ENCODE measurements around the gene KCNJ16. TPM values are rescaled to one million over a fixed set of nuclear protein-coding genes. Genes with fewer than 3 reads are reported as not detected.

Gene KCNJ16
- total RNA-seq, 2 experiments from 2014 or later, result not detected

GRCh38 chr17:70047619-70048419 is 27.2 kb upstream of the KCNJ16 start:
- no peak for TF ChIP-seq CTCF (IDR thresholded peaks at IDR 0.05)
- H3K36me3 ChIP-seq (ENCODE audit: insufficient read depth, low read length), result no peaks in the 10 kb centered on the region
- H3K27ac ChIP-seq (ENCODE audit: low read depth in 1 of 2, low read length in 2 of 2), result no peak overlapping the region
- H3K27me3 Mint-ChIP-seq, result peaks cover 5% of the 10 kb centered on the region
- no peaks in the 10 kb centered on the region for H3K4me1 ChIP-seq (ENCODE audit: insufficient read depth, low read length)
- ChIA-PET POLR2A (interaction anchor here (0.6 kb wide), 1 partner anchor 192 kb away, joined by 3 read pairs; no protein-coding TSS in a partner anchor), CTCF (no interaction called here)
- H3K4me3 ChIP-seq (ENCODE audit: low read length), result no peak overlapping the region
- DNase-seq, result no peak
- H3K27ac Mint-ChIP-seq, result no peak overlapping the region
- H3K27me3 ChIP-seq (ENCODE audit: control insufficient read depth in 1 of 2, insufficient read depth in 2 of 2, low read length in 2 of 2), result no peaks in the 10 kb centered on the region
- H3K36me3 Mint-ChIP-seq (ENCODE audit: low read depth), result no peaks in the 10 kb centered on the region
- intact Hi-C loops (cut with DNase I, micrococcal nuclease), result no loop called here
- H3K9me3 ChIP-seq (ENCODE audit: control insufficient read depth in 1 of 2, insufficient read depth in 1 of 2, low read length in 2 of 2), result peaks cover 0 to 4% of the 10 kb centered on the region in 2 experiments
- ATAC-seq (ENCODE audit: poor library complexity), result no peak
- H3K4me3 Mint-ChIP-seq, result no peak overlapping the region
- no peaks in the 10 kb centered on the region for H3K4me1 Mint-ChIP-seq (ENCODE audit: low read depth)
- no peaks in the 10 kb centered on the region for H3K9me3 Mint-ChIP-seq

- ChIA-PET CTCF (no interaction called here), POLR2A (no interaction called here)
- Histone ChIP-seq H3K27ac (ENCODE audit: low read depth in 1 of 2, low read length in 2 of 2) (no peak overlapping the region), H3K36me3 (ENCODE audit: insufficient read depth, low read length) (no peaks in the 10 kb centered on the region), H3K9me3 (ENCODE audit: control insufficient read depth in 1 of 2, insufficient read depth in 1 of 2, low read length in 2 of 2) (no peaks in the 10 kb centered on the region), H3K27me3 (ENCODE audit: control insufficient read depth in 1 of 2, insufficient read depth in 2 of 2, low read length in 2 of 2) (no peaks in the 10 kb centered on the region), H3K4me1 (ENCODE audit: insufficient read depth, low read length) (no peaks in the 10 kb centered on the region), H3K4me3 (ENCODE audit: low read length) (no peak overlapping the region)
- no peaks in the 10 kb centered on the region for H3K36me3 Mint-ChIP-seq (ENCODE audit: low read depth)
- no peak for TF ChIP-seq CTCF (IDR thresholded peaks at IDR 0.05)
- intact Hi-C loops (cut with DNase I, micrococcal nuclease), result no loop called here
- H3K27ac Mint-ChIP-seq, result no peak overlapping the region
- H3K9me3 Mint-ChIP-seq, result no peaks in the 10 kb centered on the region
- DNase-seq (no peak), ATAC-seq (ENCODE audit: poor library complexity) (no peak)
- H3K4me3 Mint-ChIP-seq, result no peak overlapping the region
- no peaks in the 10 kb centered on the region for H3K4me1 Mint-ChIP-seq (ENCODE audit: low read depth)
- H3K27me3 Mint-ChIP-seq, result no peaks in the 10 kb centered on the region
Measured at GRCh38 chr17:70049801-70050591, 25.0 kb upstream of the KCNJ16 start.

- Histone ChIP-seq H3K27ac (ENCODE audit: low read depth in 1 of 2, low read length in 2 of 2) (no peak overlapping the region), H3K4me1 (ENCODE audit: insufficient read depth, low read length) (no peaks in the 10 kb centered on the region), H3K27me3 (ENCODE audit: control insufficient read depth in 1 of 2, insufficient read depth in 2 of 2, low read length in 2 of 2) (no peaks in the 10 kb centered on the region), H3K4me3 (ENCODE audit: low read length) (no peak overlapping the region), H3K36me3 (ENCODE audit: insufficient read depth, low read length) (no peaks in the 10 kb centered on the region), H3K9me3 (ENCODE audit: control insufficient read depth in 1 of 2, insufficient read depth in 1 of 2, low read length in 2 of 2) (no peaks in the 10 kb centered on the region)
- Mint-ChIP-seq H3K9me3 (no peaks in the 10 kb centered on the region), H3K27ac (no peak overlapping the region), H3K36me3 (ENCODE audit: low read depth) (no peaks in the 10 kb centered on the region), H3K4me1 (ENCODE audit: low read depth) (no peaks in the 10 kb centered on the region), H3K4me3 (no peak overlapping the region), H3K27me3 (no peaks in the 10 kb centered on the region)
- ATAC-seq (ENCODE audit: poor library complexity) (no peak), DNase-seq (no peak)
- intact Hi-C loops (cut with DNase I, micrococcal nuclease), result no loop called here
- POLR2A ChIA-PET, result no interaction called here
- TF ChIP-seq CTCF (IDR thresholded peaks at IDR 0.05), result no peak
- CTCF ChIA-PET, result no interaction called here
Measured at GRCh38 chr17:70050931-70051330, 24.1 kb upstream of the KCNJ16 start.

Measured in CD4-positive, alpha-beta T cell (primary cell).